CD4-positive, alpha-beta T cell treated with Interleukin-15 for 4 hours (primary cell): ENCODE data around the gene CCDC154.
"Not testable (repeated sequence)": the region's sequence is repeated elsewhere in the genome, so short reads cannot be mapped to it uniquely, and the experiment has no call there.

Experiments
- DNase-seq: peaks from one replicate; pipeline ENCODE4 v3.0.0-alpha.2; 2020; ENCODE audit warnings: low spot score

The CCDC154 gene

DNA sequence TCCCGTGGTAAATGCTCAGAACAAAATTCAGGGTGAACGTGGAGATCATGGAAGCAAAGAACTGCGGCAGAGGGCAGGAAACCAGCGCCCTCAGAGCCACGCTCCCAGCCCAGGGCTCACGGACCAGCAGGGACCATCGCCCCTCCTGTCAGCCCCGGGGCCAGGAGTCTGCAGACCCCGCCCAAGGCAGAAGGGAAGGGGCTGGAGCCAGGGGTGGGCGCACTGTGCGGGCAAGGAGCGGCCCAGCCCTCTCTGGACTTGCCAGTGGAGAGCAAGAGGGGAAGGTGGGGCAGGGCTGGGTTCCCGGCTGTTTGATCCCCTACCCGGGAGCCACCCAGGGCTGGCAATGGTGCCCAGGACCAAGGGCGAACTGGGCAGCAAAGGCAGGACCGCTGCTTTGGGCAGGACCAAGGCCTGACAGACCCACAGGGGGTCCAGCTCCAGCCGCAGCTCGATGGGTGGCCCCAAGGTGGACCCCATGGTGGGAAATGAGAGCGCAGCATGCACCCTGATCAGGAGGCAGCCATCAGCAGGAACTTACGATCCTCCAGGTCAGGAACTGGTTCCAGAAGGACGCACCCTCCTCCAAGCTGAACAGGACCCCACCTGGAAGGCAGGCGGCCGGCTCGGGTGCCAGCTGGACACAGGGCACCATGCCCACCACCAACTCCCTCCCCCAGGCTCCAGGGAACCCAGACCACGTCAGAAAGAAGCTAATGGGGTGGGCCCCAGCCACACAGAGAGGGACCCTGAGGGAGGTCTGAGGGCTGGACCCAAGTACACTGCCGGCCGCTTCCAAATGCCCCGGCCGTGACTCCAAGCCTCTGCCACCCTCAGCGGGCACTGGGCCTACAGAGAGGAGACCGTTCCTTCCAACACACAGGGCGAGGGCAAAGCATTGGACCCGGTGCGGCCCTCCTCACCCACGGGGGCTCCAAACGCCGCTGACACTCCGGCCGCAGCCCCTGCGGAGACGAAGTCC lies 11.1 kb upstream of the CCDC154 start:
- no peak for DNase-seq

DNA sequence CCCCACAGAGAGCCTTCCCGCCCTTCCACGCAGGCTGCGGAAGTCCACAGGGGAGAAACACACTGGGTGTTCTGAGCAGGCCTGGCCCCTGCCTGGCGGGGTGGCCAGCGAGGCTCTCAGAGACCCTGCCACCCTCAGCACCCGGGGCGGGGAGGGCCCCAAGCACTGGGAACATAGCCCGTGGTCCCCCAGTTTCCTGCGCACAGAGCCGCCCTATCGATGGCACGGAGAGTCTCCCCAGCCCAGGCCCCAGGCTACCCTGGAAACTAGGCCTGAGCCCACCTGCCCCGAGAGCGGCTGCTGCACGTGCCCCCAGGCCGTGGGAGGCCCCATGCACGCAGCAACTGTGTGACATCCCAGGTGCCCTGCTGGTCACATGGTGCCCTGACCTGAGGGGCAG lies 10.2 kb upstream of the CCDC154 start:
- DNase-seq: no peak

DNA sequence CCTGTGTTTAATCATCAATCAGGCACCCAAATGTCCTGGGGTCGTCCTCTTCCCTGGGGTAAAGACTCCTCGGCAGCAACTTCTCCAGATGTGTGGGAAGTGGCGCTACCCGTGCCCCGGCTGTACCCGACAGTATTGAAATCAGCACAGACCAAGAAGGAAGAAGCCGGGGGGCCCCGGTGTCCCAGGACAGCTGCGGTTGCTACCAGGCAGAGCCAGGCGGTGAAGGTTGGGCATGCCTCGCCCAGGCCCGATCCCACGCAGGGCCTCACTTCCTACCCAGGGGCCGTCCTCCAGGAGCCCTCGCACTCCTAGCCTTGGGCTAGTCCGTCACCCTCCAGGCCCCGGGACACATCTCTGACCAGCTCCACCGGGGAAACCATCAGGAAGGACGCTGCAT lies 9.0 kb upstream of the CCDC154 start:
- DNase-seq: no peak

DNA sequence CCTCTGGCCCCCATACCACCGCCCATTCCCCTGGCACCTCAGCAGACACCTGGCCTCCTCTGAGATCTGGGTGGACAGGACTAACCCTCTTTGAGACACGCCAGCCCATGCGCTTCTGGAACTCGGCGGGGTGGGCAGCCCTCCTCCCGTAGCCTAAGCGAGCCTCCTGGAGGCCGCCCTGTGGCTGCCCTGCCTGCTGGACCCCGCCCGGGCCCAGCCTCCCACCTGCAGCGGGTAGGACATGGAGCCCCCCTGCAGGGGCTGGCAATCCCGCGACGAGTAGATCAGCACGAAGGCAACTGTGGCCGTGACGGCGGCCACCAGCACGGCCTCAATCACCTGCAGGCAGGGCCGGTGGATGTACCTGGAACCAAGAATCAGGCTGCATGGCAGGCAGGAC lies 8.2 kb upstream of the CCDC154 start:
- no peak for DNase-seq

DNA sequence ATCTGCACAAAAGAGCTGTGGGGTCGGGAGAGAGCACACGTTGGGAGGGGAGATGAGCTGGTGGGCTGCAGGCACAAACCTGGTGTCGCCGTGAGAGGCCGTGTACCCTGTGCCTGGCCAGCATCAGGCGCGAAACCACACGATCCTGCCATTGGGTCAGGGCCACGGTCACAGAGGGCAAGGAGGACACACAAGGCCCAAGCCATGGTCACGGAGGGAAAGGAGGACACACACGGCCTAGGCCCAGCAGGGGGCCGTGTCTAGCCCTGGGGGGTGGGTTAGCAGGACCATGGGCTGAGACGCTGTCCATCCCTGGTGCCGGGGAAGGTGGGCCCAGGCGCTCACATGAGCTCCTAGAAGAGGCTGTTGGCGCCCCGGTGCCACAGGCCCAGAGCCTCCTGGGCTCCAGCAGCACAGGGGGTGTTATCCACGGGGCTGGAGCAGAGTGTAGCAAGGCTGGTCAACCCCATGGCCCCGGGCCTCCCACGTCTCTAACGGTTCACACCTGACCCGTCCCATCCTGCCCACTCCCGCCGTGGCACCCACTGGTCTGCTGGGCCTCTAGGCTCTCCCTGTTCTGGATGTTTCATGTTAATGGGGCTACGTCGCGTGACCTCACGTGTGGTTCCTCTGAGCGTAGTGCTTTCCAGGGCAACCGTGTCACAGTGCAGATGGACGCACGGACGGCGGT lies 7.5 kb upstream of the CCDC154 start:
- DNase-seq: no peak

DNA sequence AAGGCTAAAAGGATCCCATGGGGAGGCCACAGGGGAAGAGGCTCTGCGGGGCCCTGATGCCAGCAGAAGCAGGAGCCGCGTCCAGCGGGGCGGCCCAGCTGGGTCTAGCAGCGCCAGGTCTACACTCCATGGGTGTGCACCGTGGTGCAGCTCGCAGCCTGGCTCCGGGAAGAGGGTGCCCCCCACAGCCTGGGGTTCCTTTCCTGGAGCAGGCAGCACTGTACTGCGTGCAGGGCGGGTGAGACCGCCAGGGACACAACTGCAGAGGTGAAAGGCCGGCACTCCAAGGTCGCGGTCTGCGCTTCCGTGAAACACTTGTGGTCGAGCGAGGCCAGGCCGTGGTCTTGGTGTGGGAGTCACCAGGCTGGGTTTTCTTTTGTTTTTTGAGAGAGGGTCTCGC lies 6.5 kb upstream of the CCDC154 start:
- no peak for DNase-seq

DNA sequence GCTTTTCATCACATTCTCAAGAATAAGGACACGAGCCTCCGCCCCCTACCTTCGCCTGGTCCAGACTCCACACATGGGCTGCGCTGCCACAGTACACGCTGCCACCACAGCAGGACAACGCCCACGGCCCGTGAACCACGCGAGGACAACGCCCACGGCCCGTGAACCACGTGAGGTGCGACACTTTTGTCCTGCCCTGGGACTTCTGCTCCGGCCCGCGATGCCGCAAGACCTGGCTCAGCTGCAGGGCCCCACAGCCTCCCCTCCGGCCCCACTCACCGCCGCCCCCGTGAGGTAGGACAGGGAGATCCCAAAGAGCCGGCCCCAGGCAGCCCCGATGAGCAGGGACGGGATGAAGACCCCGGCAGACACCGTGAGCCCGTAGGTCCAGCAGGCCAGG lies 5.9 kb upstream of the CCDC154 start:
- no peak for DNase-seq

DNA sequence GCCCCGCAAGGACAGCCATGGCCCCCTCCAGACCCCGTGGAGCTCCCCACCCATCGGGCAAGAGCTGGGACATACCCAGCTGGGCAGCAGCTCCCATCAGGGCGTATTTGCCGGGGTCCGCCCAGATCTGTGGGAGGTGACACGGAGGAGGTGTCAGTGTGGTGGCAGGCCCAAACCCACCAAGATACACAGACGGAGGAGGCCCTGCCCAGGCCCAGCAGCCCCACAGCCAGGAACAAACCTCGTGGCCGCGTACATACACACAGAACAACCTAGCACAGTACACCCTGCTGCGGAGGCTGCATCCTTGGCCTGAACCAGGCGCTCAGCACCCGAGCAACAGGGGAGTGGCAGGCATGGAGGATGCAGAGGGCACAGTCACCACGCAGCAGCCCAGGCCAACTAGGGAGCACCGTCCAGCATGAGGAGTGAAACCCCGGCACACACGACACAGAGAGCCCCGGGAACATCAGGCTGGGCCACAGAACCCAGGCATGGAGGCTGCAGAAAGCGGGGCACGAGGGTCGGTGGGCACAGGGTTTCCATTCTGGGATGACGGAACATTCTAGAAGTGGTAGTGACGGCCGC lies 4.9 kb upstream of the CCDC154 start:
- DNase-seq: no peak

DNA sequence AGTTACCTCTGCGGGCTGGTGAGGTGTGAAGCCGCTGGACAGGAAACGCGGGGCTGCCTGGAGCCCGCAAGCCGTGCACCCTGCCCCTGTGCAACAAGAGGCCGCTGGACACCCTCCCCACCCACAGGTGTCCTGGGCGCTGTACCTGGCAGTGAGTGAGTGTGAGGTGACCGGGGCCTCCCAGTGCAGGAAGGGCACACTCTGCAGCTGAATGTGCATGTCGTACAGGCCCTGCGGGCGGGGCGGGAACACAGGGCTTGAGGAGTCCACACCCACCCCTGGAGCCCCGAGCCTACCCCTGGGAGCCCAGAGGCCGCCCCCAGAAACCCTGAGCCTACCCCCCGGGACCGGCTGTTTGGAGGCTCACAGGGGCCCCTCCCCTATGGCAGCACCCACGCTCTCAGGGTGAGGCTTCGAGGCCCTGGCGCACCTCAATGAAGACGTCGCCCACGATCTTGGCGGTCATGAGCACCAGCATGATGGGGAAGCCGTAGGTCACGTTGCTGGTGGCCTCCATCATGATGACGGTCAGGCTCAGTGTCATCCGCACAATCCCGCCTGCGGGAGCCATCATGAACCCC lies 4.3 kb upstream of the CCDC154 start:
- no peak for DNase-seq

DNA sequence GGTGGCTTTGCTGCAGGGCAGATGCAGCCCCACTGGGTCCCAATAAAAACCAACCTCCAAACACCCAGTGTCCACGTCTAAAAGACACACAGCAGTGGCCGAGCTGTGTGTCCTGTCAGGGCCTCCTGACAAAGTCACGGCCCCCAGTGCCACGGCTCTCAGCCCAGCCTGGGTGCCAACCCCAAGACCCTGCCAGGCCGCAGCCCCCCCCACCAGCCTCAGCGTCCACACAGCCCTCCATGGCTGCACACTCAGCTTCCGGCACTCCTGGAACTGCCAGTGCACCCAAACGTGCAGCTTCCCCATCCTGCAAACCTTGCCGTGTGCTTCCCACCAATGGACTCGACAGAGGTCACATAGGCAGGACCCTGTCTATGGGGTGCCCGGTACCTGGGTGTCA lies 3.6 kb upstream of the CCDC154 start:
- DNase-seq: no peak

DNA sequence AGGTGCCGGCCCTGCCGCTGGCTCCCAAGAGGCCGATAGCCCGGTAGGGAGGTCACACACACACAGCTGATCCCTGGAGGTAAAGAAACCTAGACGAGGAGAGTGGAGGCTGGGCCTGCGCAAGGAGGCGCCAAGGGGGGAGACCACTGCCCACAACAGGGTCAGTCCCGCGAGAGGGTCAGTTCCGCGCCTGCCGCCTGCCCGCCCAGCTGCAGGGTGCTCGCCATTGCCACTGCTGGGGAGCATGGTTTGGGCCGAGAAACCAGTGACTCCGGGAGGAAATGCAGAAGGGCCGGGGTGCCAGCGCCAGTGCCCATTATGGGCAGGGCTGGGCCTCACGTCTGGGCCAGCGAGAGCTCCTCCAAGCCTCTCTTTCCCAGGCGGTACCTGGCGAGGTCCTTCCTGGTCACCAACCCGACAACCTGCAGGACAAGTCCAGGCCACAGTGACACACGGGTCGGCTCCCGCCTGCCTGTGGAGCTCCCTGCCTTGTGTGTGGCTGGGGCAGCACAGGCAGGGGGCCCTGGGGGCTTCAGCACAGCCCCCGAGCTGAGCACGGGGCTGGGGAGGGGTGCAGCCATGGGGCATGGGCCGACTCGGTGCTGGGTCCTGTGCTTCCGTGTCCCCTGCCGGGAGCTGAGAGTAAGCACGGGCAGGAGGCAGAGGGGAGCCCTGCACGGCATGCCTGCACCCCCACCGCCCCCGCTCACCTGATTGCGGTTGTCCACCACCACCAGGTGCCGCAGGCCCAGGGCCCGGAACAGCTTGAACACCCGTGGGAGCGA lies 2.1 kb upstream of the CCDC154 start:
- no peak for DNase-seq

DNA sequence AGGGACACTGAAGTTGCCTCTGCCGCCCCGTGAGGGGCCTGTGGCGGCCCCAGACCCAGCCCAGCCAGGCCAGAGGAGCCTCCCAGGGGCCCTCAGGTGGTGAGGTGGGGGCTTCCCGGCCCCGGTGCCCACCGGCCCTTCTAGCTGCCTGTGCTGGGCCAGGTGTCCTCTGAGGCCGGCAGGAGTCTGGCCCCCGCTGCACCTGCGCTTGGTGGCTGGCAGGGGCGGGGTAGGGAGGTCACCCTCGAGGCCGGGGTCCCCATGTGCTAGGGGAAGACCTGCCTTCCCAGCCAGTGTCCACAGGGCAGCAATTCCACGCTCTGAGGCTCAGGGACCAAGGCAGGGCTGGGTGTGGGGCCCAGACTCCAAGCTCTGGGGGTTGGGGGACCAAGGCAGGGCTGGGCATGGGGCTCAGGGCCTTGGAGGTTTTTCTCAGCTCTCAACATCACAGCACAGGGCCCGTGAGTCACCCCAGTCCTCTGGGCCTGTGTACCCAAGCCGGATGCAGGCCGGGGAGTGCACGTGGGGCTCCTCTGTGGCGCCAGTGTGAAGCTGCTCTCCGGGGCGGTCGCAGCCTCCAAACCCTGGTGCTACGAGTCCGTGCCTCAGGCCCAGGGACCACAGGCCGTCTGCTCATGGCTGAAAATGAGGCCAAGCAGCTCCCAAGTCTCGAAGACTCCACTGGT lies 1.3 kb upstream of the CCDC154 start:
- no peak for DNase-seq

DNA sequence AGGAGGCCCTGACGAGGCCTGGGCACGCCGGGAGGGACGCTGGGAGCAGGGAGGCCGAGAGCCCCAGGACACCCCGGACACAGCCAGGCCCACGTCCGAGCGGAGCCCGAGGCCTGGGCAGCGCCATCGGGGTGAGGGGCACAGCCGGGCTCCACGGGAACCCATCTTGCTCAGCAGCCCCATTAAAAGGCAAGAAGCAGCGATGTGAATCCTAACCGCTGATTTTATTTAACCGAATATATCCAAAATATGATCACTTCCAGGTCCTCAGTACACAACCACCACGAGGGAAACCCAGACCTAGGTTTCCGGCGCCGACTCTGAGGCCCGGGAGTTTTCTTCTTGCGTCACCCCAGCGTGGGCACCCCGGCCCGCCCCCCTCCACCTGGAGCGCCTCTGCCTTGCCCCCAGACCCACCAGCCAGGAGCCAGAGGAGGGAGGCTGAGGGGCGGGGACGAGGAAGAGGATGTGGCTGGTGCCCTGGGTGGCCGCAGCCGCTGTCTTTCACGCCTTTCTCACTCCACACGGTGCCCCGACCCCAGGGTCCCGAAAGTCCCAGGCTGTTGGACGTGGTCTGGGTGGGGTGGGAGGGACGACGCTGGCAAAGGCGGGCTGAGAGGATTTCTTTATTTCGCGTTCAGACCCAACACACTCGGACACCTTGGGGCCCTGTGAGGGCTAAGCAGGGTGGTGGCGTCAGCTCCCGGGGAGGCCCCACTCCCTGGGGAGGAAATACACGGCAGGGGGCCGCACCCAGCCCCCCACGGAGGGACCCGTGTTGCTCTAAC lies 568 bp upstream of the CCDC154 start:
- DNase-seq: no peak

DNA sequence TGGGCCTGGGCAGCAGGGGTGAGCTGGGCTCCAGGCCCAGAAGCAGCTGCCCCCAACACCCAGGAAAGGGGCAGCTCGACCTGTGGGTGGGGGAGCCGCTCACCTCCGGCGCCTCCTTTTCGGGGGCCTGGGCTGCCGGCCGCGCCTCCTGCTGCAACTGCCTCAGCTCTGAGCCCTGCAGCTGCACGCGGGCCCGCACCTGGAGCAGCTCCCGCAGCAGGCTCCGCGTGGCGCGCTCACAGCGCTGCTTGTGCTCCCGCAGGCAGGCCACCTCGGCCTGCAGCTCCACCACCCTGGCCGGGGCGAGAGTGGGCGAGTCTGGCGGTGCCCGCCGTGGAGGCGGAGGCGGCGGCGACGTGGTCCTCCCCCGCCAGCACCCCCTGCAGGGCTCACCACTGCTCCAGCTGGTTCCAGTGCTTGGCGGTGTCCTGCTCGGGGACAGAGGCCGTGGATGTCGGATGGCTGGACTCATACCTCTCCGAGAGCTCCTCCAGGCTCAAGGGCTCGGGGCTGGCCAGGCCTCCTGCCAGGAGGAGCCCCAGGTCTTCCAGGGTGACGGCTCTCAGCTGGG lies 868 bp downstream of the CCDC154 start:
- DNase-seq: no peak

DNA sequence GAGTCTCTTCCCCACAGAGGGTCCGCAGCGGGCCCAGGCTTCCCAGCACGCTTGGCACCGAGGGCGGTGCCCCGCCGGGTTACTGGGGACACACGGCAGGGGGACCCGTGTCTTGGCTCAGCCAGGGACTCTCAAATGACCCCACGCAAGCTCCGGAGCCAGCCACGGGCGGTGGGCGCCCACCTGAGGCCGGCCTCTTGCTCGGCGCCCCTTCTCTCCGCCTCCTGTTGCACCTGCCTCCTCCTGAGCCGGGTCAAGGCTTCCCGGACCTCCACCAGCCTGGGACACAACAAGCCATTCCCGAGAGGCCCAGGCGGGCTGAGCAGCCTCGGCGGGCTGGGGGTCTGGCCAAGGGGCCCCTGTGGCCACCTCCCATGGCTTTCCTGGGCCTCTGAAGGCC lies 1.7 kb downstream of the CCDC154 start:
- no peak for DNase-seq

DNA sequence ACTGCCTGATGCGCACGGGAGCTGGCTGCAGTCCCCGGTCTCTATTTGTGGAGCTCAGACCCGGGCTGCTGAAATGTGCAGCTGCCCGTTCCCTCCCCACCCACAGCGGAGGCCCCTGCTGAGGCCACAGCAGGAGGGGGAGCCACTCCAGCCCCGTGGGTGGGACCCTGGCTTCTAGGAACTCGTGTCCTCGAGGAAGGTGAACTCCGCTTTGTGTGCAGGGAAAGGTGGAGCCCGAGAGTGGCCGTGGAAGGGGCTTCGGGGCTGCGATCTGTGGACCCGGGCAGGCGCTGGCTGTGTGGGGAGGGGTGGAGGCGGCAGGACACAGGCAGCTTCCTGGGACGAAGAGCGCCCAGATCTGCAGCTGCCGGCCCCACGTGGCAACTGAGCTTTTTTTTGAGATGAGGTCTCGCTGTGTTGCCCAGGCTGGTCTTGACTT lies 2.9 kb downstream of the CCDC154 start:
- DNase-seq: no peak

DNA sequence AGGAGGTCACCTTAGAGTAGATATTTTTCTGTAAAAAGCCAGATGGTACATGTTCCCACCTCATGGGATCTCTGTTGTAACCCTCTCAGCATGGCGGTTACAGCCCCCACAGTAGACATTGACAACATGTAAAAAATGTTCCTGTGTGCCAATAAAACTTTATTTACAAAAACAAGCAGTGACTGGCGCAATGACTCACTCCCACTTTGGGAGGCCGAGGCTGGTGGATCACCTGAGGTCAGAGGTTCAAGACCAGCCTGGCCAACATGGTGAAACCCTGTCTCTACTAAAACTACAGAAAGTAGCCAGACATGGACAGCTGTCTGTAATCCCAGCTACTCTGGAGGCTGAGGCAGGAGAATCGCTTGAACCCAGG lies 4.7 kb downstream of the CCDC154 start:
- DNase-seq: not testable (repeated sequence)

DNA sequence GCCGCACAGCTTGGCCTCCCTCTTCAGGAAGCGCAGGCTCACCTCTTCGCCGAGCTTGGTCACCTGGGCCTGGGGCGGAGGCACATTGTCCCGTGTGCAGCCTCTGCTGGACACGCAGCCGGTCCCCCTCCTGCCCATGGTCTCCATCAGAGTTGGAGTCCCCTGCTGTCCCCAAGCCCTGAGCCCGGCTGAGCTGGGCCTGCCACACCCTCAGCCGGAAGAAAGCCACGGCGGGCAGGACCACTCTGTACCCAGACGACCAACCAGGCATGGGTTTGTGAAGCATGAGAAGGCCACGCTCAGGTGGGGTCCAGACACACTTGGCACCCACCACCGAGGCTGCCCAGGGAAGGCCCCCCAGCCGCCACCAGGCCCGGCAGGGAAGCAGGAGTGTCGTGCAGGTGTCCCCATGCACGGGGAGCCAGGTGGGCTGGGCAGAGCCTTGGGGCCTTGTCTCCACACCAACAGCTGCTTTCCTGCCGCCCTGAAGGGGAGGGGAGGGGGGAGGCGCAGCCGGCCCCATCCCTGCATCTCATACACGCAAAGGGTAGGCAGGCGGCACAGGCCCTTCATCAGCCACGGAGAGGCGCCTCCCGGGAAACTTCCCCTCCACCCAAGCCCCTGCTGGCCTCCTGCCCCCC lies 5.2 kb downstream of the CCDC154 start:
- DNase-seq: no peak

DNA sequence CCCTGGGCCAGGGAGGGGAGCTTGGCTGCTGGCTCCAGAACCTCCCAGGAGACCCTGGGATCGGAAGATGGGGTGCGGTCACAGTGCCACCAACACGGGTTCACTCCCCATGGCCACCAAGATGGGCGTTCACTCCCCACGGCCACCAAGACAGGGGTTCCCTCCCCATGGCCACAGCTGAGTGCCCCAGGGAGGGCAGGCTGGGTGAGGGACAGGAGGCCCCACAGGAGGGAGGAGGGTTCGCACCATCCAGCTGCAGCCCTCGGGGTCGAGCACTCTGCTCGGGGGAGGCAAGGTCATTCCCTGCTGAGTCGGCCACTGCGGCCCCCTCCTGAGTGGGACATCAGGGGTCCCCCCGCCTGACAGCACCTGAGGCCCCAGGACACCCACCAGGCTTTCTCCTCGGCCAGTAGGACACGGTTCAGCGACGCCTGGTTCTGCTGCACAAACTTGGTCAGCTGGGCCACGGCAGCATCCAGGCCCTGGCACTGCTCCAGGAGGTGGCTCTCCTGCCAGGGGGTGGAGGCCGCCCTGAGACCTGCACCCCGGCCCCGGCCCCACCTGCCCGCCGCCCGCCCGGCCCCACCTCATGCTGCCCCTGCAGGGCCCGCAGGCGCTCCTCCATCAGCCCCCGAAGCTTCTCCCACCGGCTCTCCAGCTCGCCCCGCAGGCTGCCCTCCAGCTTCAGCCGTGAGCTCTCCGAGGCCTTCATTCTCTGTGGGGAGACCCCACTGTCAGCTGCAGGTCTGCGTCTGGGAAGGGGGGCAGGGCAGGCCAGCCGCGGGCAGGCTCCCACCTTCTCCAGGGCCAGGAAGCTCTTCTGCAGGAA lies 5.9 kb downstream of the CCDC154 start:
- no peak for DNase-seq
